Panc1 (cell line): ENCODE results near the gene FIG4.

Experiments used
- POLR2AphosphoS5 ChIP-seq: IDR thresholded peaks from 2 replicates; pipeline ENCODE4 v1.6.1; 2012; ENCODE audit warnings: mild to moderate bottlenecking, low read depth, low read length, moderate library complexity
- SIN3A ChIP-seq: IDR thresholded peaks from 2 replicates; pipeline ENCODE4 v1.6.1; 2012; ENCODE audit warnings: low read depth, mild to moderate bottlenecking, low read length, moderate library complexity, borderline replicate concordance; ENCODE audit not compliant: insufficient read depth
- TF ChIP-seq, protein P1 (sequence below): fragments of 450-650 bp; IDR thresholded peaks from 2 replicates; pipeline ENCODE4 v1.5.1; 2017; ENCODE audit warnings: mild to moderate bottlenecking
- TF ChIP-seq, protein P2 (sequence below), 2 experiments: IDR thresholded peaks; 2 replicates each; pipeline ENCODE4 v1.6.1; 2011 to 2012; ENCODE audit warnings: low read depth in 2 of 2, control low read depth in 1 of 2, low read length in 1 of 2, mild to moderate bottlenecking in 1 of 2, moderate library complexity in 1 of 2; ENCODE audit not compliant: insufficient read depth in 1 of 2

DNA sequence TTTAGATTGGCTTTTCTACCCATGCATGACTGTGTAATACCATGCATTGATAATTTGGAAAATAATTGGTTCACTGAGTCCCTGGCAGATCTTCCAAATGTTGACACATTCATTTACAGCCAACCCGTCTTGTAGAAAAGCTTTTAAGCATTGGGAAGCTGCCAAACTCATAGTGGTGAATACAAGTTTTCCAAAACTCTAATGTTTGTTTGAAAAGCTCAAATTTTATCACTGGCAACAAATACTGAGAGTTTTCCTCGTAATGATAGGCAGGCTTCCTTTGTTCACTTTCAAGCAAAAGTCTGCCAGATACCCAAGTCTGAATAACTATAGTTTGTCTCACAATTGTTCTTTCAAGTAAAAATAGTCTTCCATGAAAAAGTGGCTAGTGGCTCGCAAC is 143.0 kb downstream of the FIG4 start:
- TF ChIP-seq, protein P1, sequence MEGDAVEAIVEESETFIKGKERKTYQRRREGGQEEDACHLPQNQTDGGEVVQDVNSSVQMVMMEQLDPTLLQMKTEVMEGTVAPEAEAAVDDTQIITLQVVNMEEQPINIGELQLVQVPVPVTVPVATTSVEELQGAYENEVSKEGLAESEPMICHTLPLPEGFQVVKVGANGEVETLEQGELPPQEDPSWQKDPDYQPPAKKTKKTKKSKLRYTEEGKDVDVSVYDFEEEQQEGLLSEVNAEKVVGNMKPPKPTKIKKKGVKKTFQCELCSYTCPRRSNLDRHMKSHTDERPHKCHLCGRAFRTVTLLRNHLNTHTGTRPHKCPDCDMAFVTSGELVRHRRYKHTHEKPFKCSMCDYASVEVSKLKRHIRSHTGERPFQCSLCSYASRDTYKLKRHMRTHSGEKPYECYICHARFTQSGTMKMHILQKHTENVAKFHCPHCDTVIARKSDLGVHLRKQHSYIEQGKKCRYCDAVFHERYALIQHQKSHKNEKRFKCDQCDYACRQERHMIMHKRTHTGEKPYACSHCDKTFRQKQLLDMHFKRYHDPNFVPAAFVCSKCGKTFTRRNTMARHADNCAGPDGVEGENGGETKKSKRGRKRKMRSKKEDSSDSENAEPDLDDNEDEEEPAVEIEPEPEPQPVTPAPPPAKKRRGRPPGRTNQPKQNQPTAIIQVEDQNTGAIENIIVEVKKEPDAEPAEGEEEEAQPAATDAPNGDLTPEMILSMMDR, result no peak
- TF ChIP-seq POLR2AphosphoS5 (no peak), SIN3A (no peak)
- TF ChIP-seq, protein P2, sequence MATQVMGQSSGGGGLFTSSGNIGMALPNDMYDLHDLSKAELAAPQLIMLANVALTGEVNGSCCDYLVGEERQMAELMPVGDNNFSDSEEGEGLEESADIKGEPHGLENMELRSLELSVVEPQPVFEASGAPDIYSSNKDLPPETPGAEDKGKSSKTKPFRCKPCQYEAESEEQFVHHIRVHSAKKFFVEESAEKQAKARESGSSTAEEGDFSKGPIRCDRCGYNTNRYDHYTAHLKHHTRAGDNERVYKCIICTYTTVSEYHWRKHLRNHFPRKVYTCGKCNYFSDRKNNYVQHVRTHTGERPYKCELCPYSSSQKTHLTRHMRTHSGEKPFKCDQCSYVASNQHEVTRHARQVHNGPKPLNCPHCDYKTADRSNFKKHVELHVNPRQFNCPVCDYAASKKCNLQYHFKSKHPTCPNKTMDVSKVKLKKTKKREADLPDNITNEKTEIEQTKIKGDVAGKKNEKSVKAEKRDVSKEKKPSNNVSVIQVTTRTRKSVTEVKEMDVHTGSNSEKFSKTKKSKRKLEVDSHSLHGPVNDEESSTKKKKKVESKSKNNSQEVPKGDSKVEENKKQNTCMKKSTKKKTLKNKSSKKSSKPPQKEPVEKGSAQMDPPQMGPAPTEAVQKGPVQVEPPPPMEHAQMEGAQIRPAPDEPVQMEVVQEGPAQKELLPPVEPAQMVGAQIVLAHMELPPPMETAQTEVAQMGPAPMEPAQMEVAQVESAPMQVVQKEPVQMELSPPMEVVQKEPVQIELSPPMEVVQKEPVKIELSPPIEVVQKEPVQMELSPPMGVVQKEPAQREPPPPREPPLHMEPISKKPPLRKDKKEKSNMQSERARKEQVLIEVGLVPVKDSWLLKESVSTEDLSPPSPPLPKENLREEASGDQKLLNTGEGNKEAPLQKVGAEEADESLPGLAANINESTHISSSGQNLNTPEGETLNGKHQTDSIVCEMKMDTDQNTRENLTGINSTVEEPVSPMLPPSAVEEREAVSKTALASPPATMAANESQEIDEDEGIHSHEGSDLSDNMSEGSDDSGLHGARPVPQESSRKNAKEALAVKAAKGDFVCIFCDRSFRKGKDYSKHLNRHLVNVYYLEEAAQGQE (IDR thresholded peaks at IDR 0.05; ENCODE audit: insufficient read depth in 1 of 2, low read depth in 2 of 2, low read length in 1 of 2), result no peak
